ENCODE results near the gene DNM3. TPM values are rescaled to one million over a fixed set of nuclear protein-coding genes. Genes with fewer than 3 reads are reported as not detected.

DNM3 gene
- total and polyA plus RNA-seq, 9 donors: 3.1 to 6.5 (median 4.4) TPM

GRCh38 chr1:171800342-171800741, 41.0 kb upstream of the DNM3 start:
- TF ChIP-seq CTCF (IDR thresholded peaks at IDR 0.05) (no peak), POLR2A (IDR thresholded peaks at IDR 0.05) (no peak), EP300 (IDR thresholded peaks at IDR 0.05) (no peak)
- Histone ChIP-seq H3K36me3 (no peaks in the 10 kb centered on the region), H3K27ac (no peak overlapping the region), H3K4me1 (ENCODE audit: insufficient read depth) (no peaks in the 10 kb centered on the region), H3K9me3 (no peaks in the 10 kb centered on the region), H3K27me3 (no peaks in the 10 kb centered on the region), H3K4me3 (no peak overlapping the region)
- DNase-seq: no peak
- WGBS, 3 donors: 85 to 88% (median 86%) methylated on average over 3 of the region's 3 CpGs
- intact Hi-C loops (cut with DNase I): loop anchor here in 3 of 4 donors (5.0 to 10.0 kb wide), 3 partner anchors 182 to 644 kb away; partner anchors contain the start of gene PIGC (in 1 of the 3)

GRCh38 chr1:171800851-171801250, 40.4 kb upstream of the DNM3 start:
- no peak for TF ChIP-seq POLR2A (IDR thresholded peaks at IDR 0.05)
- H3K36me3 ChIP-seq: no peaks in the 10 kb centered on the region
- no peaks in the 10 kb centered on the region for H3K9me3 ChIP-seq
- H3K4me1 ChIP-seq (ENCODE audit: insufficient read depth): no peaks in the 10 kb centered on the region
- H3K27me3 ChIP-seq: no peaks in the 10 kb centered on the region
- intact Hi-C loops (cut with DNase I): loop anchor here in 3 of 4 donors (5.0 to 10.0 kb wide), 3 partner anchors 181 to 644 kb away; partner anchors contain the start of gene PIGC (in 1 of the 3)
- no peak for DNase-seq
- H3K27ac ChIP-seq: no peak overlapping the region
- H3K4me3 ChIP-seq: no peak overlapping the region
- WGBS, 3 donors: 71 to 74% (median 72%) methylated on average over 3 of the region's 3 CpGs

- no peak overlapping the region for H3K27ac ChIP-seq
- H3K27me3 ChIP-seq: no peaks in the 10 kb centered on the region
- DNase-seq: peak in 1 of 5 donors; percentile 25
- WGBS, 3 donors: 4 to 6% (median 5%) methylated on average over 2 of the region's 2 CpGs
- no peaks in the 10 kb centered on the region for H3K4me1 ChIP-seq (ENCODE audit: insufficient read depth)
- no peaks in the 10 kb centered on the region for H3K36me3 ChIP-seq
- no peaks in the 10 kb centered on the region for H3K9me3 ChIP-seq
- H3K4me3 ChIP-seq: no peak overlapping the region
- TF ChIP-seq POLR2A (IDR thresholded peaks at IDR 0.05): no peak
- TF ChIP-seq EP300 (IDR thresholded peaks at IDR 0.05): no peak
- peak; percentile 35 to 59 (median 45) for TF ChIP-seq CTCF (IDR thresholded peaks at IDR 0.05)
- intact Hi-C loops (cut with DNase I): loop anchor here in 3 of 4 donors (5.0 to 10.0 kb wide), 3 partner anchors 181 to 643 kb away; partner anchors contain the start of gene PIGC (in 1 of the 3)
These were observed 39.8 kb upstream of the DNM3 start for GRCh38 chr1:171801487-171801891.

GRCh38 chr1:171802207-171802606, 39.1 kb upstream of the DNM3 start:
- Histone ChIP-seq H3K27me3 (no peaks in the 10 kb centered on the region), H3K27ac (no peak overlapping the region), H3K4me1 (ENCODE audit: insufficient read depth) (no peaks in the 10 kb centered on the region), H3K9me3 (no peaks in the 10 kb centered on the region), H3K4me3 (no peak overlapping the region), H3K36me3 (no peaks in the 10 kb centered on the region)
- DNase-seq: no peak
- 89 to 98% (median 97%) methylated on average over 3 of the region's 3 CpGs for WGBS, 3 donors
- TF ChIP-seq CTCF (IDR thresholded peaks at IDR 0.05) (no peak), POLR2A (IDR thresholded peaks at IDR 0.05) (no peak), EP300 (IDR thresholded peaks at IDR 0.05) (no peak)
- intact Hi-C loops (cut with DNase I): loop anchor here in 3 of 4 donors (2.0 to 10.0 kb wide), 4 partner anchors 180 to 643 kb away; partner anchors contain the start of gene PIGC (in 1 of the 3)

GRCh38 chr1:171803045-171803444, 38.3 kb upstream of the DNM3 start:
- intact Hi-C loops (cut with DNase I): loop anchor here in 3 of 4 donors (2.0 to 10.0 kb wide), 4 partner anchors 179 to 642 kb away; partner anchors contain the start of gene PIGC (in 1 of the 3)
- Histone ChIP-seq H3K36me3 (no peaks in the 10 kb centered on the region), H3K9me3 (no peaks in the 10 kb centered on the region), H3K4me3 (no peak overlapping the region), H3K4me1 (ENCODE audit: insufficient read depth) (no peaks in the 10 kb centered on the region), H3K27ac (no peak overlapping the region), H3K27me3 (no peaks in the 10 kb centered on the region)
- WGBS, 3 donors: 37 to 60% (median 46%) methylated on average over 2 of the region's 2 CpGs
- no peak for DNase-seq
- no peak for TF ChIP-seq CTCF (IDR thresholded peaks at IDR 0.05)
- TF ChIP-seq POLR2A (IDR thresholded peaks at IDR 0.05): no peak
- no peak for TF ChIP-seq EP300 (IDR thresholded peaks at IDR 0.05)
